GM19438 (cell line): ENCODE results near the gene GUCA1A.
A peak's percentile ranks its signal among the peaks of the same experiment; 100 is the strongest.
"Not testable (repeated sequence)": the region's sequence is repeated elsewhere in the genome, so short reads cannot be mapped to it uniquely, and the experiment has no call there.

Experiments
- ATAC-seq: cut with Tn5 transposase; IDR thresholded peaks from one replicate; pipeline ENCODE4 v1.9.1; 2021; ENCODE audit warnings: low read depth; ENCODE audit not compliant: unreplicated experiment

The GUCA1A gene

GRCh38 chr6:42202131-42202915, 29.2 kb downstream of the GUCA1A start:
- ATAC-seq = not testable (repeated sequence)

- no peak for ATAC-seq
Observed at GRCh38 chr6:42203183-42203582, 30.0 kb downstream of the GUCA1A start.

DNA sequence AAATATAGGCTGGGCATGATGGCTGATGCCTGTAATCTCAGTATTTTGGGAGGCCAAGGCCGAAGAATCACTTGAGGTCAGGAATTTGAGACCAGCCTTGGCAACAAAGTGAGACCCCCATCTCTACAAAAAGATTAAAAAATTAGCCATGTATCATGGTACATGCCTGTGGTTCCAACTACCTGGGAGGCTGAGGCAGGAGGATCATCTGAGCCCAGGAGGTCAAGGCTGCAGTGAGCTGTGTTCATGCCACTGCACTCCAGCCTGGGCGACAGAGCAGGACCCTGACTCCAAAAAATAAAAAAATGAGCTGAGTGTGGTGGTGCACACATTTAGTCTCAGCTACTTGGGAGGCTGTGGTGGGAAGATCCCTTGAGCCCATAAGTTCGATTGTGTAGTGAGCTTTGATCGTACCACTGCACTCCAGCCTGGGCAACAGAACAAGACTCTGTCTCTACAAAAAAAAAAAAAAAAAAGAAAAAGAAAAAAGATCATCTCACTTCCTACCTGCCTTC, 31.7 kb downstream of the GUCA1A start:
- ATAC-seq = no peak

GRCh38 chr6:42207559-42207958, 34.4 kb downstream of the GUCA1A start:
- ATAC-seq = not testable (repeated sequence)

GRCh38 chr6:42210551-42210950, 37.4 kb downstream of the GUCA1A start:
- no peak for ATAC-seq

GRCh38 chr6:42211726-42212125, 38.6 kb downstream of the GUCA1A start:
- ATAC-seq = no peak

GRCh38 chr6:42212442-42212841, 39.3 kb downstream of the GUCA1A start:
- no peak for ATAC-seq

DNA sequence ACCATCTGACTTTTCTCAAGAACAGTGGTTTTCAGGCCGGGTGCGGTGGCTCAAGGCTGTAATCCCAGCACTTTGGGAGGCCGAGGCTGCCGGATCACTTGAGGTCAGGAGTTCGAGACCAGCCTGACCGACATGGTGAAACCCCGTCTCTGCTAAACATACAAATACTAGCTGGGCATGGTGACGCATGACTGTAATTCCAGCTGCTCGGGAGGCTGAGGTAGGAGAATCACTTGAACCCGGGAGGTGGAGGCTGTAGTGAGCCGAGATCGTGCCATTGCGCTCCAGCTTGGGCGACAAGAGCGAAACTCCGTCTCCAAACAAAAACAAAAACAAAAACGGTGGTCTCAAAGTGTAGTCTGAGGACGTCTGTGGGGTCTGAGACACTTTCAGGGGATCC, 43.3 kb downstream of the GUCA1A start:
- not testable (repeated sequence) for ATAC-seq

GRCh38 chr6:42217157-42217518, 44.0 kb downstream of the GUCA1A start:
- ATAC-seq = no peak

- peak; percentile 94 for ATAC-seq
Observed at GRCh38 chr6:42217519-42218367, 44.6 kb downstream of the GUCA1A start, which contains the start of gene MRPS10. TSS of gene MRPS10 (minus strand) at chr6:42217861. CDS start at chr6:42217849, 12 bp downstream.

GRCh38 chr6:42220807-42221206, 47.6 kb downstream of the GUCA1A start:
- no peak for ATAC-seq

GRCh38 chr6:42221546-42221945, 48.4 kb downstream of the GUCA1A start:
- no peak for ATAC-seq

- no peak for ATAC-seq
Observed at GRCh38 chr6:42222448-42222847, 49.3 kb downstream of the GUCA1A start.

DNA sequence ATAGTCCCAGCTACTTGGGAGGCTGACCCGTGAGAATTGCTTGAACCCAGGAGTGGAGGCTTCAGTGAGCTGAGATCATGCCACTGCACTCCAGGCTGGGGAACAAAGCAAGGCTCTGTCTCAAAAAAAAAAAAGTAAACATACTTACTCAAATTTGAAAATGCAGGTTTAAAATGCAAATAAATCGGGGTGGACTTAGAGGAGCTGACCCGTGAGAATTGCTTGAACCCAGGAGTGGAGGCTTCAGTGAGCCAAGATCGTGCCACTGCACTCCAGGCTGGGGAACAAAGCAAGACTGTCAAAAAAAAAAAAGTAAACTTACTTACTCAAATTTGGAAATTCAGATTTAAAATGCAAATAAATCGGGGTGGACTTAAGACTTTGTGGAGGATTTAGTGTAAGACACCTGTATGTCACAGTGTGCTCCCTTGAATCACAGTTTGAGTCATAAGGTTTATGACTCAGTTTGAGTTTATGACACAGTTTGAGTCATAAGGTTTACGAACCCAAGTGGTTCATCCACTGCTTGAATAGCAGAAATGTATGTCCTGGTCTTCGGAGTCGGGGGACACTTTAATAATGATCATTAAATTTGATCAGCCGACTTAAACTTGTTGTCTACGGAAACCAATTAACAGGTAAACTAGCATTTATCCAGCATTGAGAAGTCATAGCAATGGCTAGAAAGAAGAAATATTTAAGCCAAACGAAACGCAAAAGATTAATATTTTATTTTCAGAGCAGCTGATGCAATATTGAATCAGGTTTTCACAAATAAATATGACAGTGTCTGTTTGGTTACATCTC, 51.3 kb downstream of the GUCA1A start:
- peak; percentile 80 for ATAC-seq

DNA sequence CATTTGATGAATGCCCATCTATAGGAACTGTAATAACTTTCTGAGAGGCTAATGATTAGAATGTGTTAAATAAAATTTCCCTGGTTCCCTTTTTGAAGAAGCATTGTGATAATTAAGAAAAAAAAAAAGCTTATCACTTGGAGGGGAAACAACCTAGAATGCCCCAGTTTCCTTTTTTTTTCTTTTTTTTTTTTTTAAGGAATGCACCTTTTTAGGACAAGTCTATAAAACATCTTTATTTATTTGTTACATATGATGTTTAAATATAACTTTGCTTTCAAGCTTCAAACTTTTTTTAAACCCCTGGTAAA, 51.8 kb downstream of the GUCA1A start:
- ATAC-seq = no peak

- ATAC-seq = no peak
Observed at GRCh38 chr6:42225419-42225818, 52.3 kb downstream of the GUCA1A start.

GRCh38 chr6:42226161-42226611, 53.0 kb downstream of the GUCA1A start:
- no peak for ATAC-seq

GRCh38 chr6:42226645-42227143, 53.5 kb downstream of the GUCA1A start:
- no peak for ATAC-seq

- ATAC-seq = no peak
Observed at GRCh38 chr6:42227173-42227850, 54.1 kb downstream of the GUCA1A start.

GRCh38 chr6:42228305-42228704, 55.1 kb downstream of the GUCA1A start:
- ATAC-seq = no peak
